ENCODE measurements around the gene POU3F3. TPM values are rescaled to one million over a fixed set of nuclear protein-coding genes. Genes with fewer than 3 reads are reported as not detected.

The POU3F3 gene
- total RNA-seq, 1 experiment from 2014 or later, result not detected

GRCh38 chr2:104876606-104877570, 23.0 kb downstream of the POU3F3 start:
- H3K4me3 ChIP-seq (replicated peaks in 1 of 2; ENCODE audit: low read depth in 1 of 2, low read length in 2 of 2), result no peak overlapping the region
- ChIA-PET CTCF (no interaction called here), RAD21 (ENCODE audit: low non-redundant PET in 1 of 2, low total read pairs in 2 of 2, uncharacterized antibody in 2 of 2, unreplicated experiment in 2 of 2) (no interaction called here), POLR2A (no interaction called here)
- no peaks in the 10 kb centered on the region for H3K36me3 ChIP-seq (ENCODE audit: control insufficient read depth in 1 of 2, insufficient read depth in 2 of 2, low read length in 2 of 2)
- no peak overlapping the region for H3K4me2 ChIP-seq (ENCODE audit: low read length)
- TF ChIP-seq POLR2AphosphoS5 (IDR thresholded peaks at IDR 0.05; ENCODE audit: low read depth, low read length), result no peak
- no peak for TF ChIP-seq ZBTB33 (IDR thresholded peaks at IDR 0.05; ENCODE audit: extremely low read depth, insufficient replicate concordance, low read length)
- TF ChIP-seq EZH2phosphoT487 (IDR thresholded peaks at IDR 0.05; ENCODE audit: borderline replicate concordance), result no peak
- no peak for TF ChIP-seq YY1 (IDR thresholded peaks at IDR 0.05; ENCODE audit: extremely low read depth, insufficient replicate concordance, low read depth, low read length)
- no peak for TF ChIP-seq FOSL1 (IDR thresholded peaks at IDR 0.05; ENCODE audit: low read depth)
- no peak for TF ChIP-seq SIN3A (IDR thresholded peaks at IDR 0.05; ENCODE audit: low read depth)
- no peak for TF ChIP-seq ZNF274 (IDR thresholded peaks at IDR 0.05; ENCODE audit: low read depth, low read length)
- TF ChIP-seq REST (IDR thresholded peaks at IDR 0.05; ENCODE audit: low read depth), result no peak
- no peak for TF ChIP-seq SRF (IDR thresholded peaks at IDR 0.05; ENCODE audit: low read depth)
- no peak for TF ChIP-seq RAD21 (IDR thresholded peaks at IDR 0.05; ENCODE audit: low read depth)
- H3K27ac ChIP-seq (ENCODE audit: low read depth, low read length), result no peak overlapping the region
- DNase-seq (ENCODE audit: low read depth, low spot score), result no peak
- no TSS peak for BruUV-seq (replicated peaks)
- no peak overlapping the region for H2AFZ ChIP-seq (ENCODE audit: low read depth, low read length, poor library complexity, severe bottlenecking)
- peaks cover 20% of the 10 kb centered on the region for H3K27me3 ChIP-seq (ENCODE audit: insufficient read depth, low read length)
- intact Hi-C loops (cut with micrococcal nuclease), result no loop called here
- H3K4me1 ChIP-seq (ENCODE audit: control insufficient read depth in 1 of 2, insufficient read depth in 2 of 2, low read length in 2 of 2), result no peaks in the 10 kb centered on the region
- no peaks in the 10 kb centered on the region for H4K20me1 ChIP-seq (ENCODE audit: insufficient read depth)
- H3K9me3 ChIP-seq (ENCODE audit: control insufficient read depth in 1 of 2, insufficient read depth in 1 of 2, low read depth in 1 of 2, low read length in 2 of 2), result no peaks in the 10 kb centered on the region
- H3K9me2 ChIP-seq (ENCODE audit: insufficient read depth), result no peaks in the 10 kb centered on the region
- ATAC-seq, result no peak
- no peak overlapping the region for H3K9ac ChIP-seq (ENCODE audit: low read length)
- no peaks in the 10 kb centered on the region for H3K79me2 ChIP-seq (ENCODE audit: insufficient read depth, low read length)

All from HCT116 (cell line).